ENCODE results near the gene PLA2G4E. TPM values are rescaled to one million over a fixed set of nuclear protein-coding genes. Genes with fewer than 3 reads are reported as not detected.

The PLA2G4E gene
- total RNA-seq, 6 experiments from 2014 or later, result not detected

DNA sequence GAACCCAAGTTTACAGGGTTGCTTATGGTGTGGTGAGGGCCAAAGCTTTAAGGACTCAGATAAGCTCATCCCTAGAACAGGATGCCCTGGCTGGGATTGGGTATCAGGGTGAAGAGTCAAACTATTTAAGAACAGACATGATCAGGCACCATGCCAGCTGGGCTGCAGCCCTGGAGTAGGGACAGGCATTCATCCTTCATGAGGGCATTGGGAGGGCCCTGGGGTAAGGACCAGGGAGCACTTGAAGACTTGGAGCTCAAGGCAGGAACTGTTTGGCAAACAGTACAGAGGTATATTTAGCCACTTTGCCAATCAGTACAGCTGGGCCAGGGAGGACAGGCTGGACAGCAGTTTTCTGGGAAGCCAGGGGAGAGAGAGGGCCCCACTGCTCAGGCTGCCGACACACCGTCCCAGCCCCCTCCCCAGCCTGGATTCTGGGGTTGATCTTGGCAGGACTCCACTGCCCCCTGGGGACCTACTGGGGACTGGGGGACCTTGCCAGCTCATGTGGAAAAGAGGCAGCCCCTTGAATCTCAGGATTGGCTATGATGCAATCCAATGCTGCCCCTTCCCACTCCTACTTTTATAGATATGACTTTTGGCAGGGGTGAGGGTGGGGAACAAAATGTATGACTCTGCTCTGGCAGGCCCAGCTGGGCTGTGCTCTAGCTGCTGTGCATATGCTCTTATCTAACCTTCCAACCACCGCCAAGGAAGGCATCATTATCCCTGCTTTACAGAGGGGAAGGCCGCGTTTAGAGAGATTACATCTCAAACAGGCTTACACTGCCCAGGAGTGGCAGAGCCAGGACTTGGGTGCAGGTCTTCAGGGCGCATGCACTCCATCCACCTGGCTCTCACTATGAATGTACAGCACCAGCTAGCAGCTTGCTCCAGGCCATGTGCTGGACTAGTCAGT is 2.3 kb downstream of the PLA2G4E start:
- Histone ChIP-seq H3K4me3 (no peak overlapping the region), H3K36me3 (no peaks in the 10 kb centered on the region), H3K9me3 (no peaks in the 10 kb centered on the region), H3K27me3 (no peaks in the 10 kb centered on the region), H3K4me1 (no peaks in the 10 kb centered on the region), H3K27ac (no peak overlapping the region)
- WGBS (ENCODE audit: insufficient coverage, low coverage, low lambda C conversion rate, missing lambda C conversion rate), result 47% methylated on average over 3 of the region's 6 CpGs
- TF ChIP-seq POLR2A (IDR thresholded peaks at IDR 0.05), result no peak
- TF ChIP-seq, protein P1, sequence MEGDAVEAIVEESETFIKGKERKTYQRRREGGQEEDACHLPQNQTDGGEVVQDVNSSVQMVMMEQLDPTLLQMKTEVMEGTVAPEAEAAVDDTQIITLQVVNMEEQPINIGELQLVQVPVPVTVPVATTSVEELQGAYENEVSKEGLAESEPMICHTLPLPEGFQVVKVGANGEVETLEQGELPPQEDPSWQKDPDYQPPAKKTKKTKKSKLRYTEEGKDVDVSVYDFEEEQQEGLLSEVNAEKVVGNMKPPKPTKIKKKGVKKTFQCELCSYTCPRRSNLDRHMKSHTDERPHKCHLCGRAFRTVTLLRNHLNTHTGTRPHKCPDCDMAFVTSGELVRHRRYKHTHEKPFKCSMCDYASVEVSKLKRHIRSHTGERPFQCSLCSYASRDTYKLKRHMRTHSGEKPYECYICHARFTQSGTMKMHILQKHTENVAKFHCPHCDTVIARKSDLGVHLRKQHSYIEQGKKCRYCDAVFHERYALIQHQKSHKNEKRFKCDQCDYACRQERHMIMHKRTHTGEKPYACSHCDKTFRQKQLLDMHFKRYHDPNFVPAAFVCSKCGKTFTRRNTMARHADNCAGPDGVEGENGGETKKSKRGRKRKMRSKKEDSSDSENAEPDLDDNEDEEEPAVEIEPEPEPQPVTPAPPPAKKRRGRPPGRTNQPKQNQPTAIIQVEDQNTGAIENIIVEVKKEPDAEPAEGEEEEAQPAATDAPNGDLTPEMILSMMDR (IDR thresholded peaks at IDR 0.05), result no peak
- intact Hi-C loops (cut with DNase I), result no loop called here
- DNase-seq (no peak), ATAC-seq (no peak)

DNA sequence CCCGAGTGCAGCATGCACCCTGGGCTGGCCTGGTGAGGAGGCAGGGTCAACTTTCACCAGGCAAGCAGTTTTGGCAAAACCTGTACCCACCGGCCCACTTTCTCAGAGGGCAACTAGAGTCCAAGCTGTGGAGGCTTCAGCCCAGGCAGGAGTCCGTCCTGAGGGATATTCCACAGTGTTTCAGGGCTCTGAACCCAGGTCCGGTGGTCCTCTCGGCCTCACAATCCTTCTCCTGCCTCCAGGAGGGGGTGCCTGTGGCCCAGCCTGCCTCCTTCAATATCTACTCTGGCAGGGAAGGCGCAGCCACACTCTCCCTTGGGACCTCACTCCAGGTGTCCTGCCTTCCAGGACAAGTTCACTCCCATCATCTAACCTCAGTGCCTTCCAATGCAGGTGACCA is 3.9 kb downstream of the PLA2G4E start:
- TF ChIP-seq POLR2A (IDR thresholded peaks at IDR 0.05), result no peak
- TF ChIP-seq, protein P1 (IDR thresholded peaks at IDR 0.05), result no peak
- 90% methylated on average over 4 of the region's 6 CpGs for WGBS (ENCODE audit: insufficient coverage, low coverage, low lambda C conversion rate, missing lambda C conversion rate)

DNA sequence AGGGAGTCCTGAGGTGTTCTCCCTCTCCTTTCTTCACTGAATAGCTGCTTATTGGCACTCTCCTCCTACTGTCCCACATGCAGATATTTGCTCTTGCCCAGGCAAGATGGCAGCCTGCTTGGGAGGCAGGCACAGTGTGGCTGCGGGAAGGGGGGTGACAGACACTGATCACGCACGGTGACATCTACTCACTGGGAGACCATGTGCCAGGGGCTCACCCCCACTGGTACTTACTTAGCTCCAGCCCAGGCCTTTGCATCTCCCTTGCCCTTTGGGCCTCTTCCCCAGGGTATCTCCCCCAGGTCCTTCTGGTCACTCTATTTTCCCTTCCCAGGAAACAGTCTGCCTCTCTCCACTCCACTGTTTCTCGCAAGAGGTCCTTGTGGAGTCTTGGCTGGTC is 6.4 kb downstream of the PLA2G4E start:
- 88% methylated on average over 1 of the region's 4 CpGs for WGBS (ENCODE audit: insufficient coverage, low coverage, low lambda C conversion rate, missing lambda C conversion rate)
- Histone ChIP-seq H3K27ac (no peak overlapping the region), H3K4me1 (no peaks in the 10 kb centered on the region), H3K36me3 (no peaks in the 10 kb centered on the region), H3K27me3 (no peaks in the 10 kb centered on the region), H3K4me3 (no peak overlapping the region), H3K9me3 (no peaks in the 10 kb centered on the region)
- no peak for ATAC-seq
- intact Hi-C loops (cut with DNase I), result no loop called here
- TF ChIP-seq, protein P1 (IDR thresholded peaks at IDR 0.05), result no peak
- no peak for TF ChIP-seq POLR2A (IDR thresholded peaks at IDR 0.05)
- peak in 1 of 3 donors; percentile 28 for DNase-seq

More for the DNA sequence above, 3.9 kb downstream of the PLA2G4E start:
- Histone ChIP-seq H3K36me3 (no peaks in the 10 kb centered on the region), H3K27me3 (no peaks in the 10 kb centered on the region), H3K27ac (no peak overlapping the region), H3K4me1 (no peaks in the 10 kb centered on the region), H3K4me3 (no peak overlapping the region), H3K9me3 (no peaks in the 10 kb centered on the region)
- intact Hi-C loops (cut with DNase I), result no loop called here
- ATAC-seq (no peak), DNase-seq (no peak)

DNA sequence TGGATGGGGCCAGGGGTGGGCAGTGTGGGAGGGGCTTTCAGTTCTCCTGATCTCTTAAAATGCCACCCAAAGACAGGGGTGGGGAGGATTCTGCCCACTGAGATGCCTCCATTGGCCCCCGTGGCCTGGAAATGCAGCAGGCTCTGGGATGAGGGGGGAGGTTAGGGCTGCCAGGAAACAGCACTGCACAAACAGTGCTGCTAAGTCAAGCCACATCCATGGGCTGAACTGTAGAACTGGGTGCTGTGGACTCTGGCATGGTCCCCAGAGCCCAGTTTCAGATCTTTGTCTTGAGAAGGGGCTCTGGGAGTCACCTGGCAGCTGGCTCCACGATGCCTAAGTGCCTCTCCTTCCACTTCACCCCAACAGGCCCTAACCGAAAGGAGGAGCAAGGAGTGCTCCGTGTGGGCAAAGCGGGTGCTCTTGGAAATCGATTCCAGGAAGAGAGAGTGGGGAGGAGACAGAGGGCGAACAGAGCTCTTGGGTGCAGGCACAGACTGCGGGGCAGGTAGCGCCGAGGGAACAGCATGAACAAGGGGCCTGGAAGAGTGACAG is 7.8 kb downstream of the PLA2G4E start:
- TF ChIP-seq POLR2A (IDR thresholded peaks at IDR 0.05), result no peak
- TF ChIP-seq, protein P1 (IDR thresholded peaks at IDR 0.05), result no peak
- Histone ChIP-seq H3K9me3 (no peaks in the 10 kb centered on the region), H3K27me3 (no peaks in the 10 kb centered on the region), H3K27ac (no peak overlapping the region), H3K4me1 (no peaks in the 10 kb centered on the region), H3K4me3 (no peak overlapping the region), H3K36me3 (no peaks in the 10 kb centered on the region)
- 93% methylated on average over 6 of the region's 10 CpGs for WGBS (ENCODE audit: insufficient coverage, low coverage, low lambda C conversion rate, missing lambda C conversion rate)
- intact Hi-C loops (cut with DNase I), result no loop called here
- ATAC-seq (no peak), DNase-seq (peak in 1 of 3 donors; percentile 23)

All from right lobe of liver (tissue), 6 donors.